Stimulated activated naive CD4-positive, alpha-beta T cell treated with Interleukin-2 at 50 U/mL for 16 hours (primary cell): ENCODE results near the gene SPACA7.
"Not testable (repeated sequence)": the region's sequence is repeated elsewhere in the genome, so short reads cannot be mapped to it uniquely, and the experiment has no call there.

ENCODE experiments used
- DNase-seq: peaks from one replicate; lab custom pipeline; 2025; lab: John Stamatoyannopoulos, UW

The SPACA7 gene

GRCh38 chr13:112424098-112424497, 47.9 kb downstream of the SPACA7 start:
- DNase-seq: no peak

- no peak for DNase-seq
These were observed 52.5 kb downstream of the SPACA7 start for GRCh38 chr13:112428704-112429103.

GRCh38 chr13:112431734-112432133, 55.6 kb downstream of the SPACA7 start:
- no peak for DNase-seq

- not testable (repeated sequence) for DNase-seq
These were observed 56.6 kb downstream of the SPACA7 start for GRCh38 chr13:112432734-112433133.

GRCh38 chr13:112433517-112433916, 57.4 kb downstream of the SPACA7 start:
- DNase-seq: not testable (repeated sequence)

GRCh38 chr13:112434032-112434431, 57.9 kb downstream of the SPACA7 start:
- DNase-seq: no peak

- DNase-seq: no peak
These were observed 58.9 kb downstream of the SPACA7 start for GRCh38 chr13:112434937-112435523.

- no peak for DNase-seq
These were observed 59.8 kb downstream of the SPACA7 start for GRCh38 chr13:112435973-112436372.

GRCh38 chr13:112438094-112438493, 61.9 kb downstream of the SPACA7 start:
- DNase-seq: no peak

- DNase-seq: no peak
These were observed 62.4 kb downstream of the SPACA7 start for GRCh38 chr13:112438515-112438914.

- no peak for DNase-seq
These were observed 65.1 kb downstream of the SPACA7 start for GRCh38 chr13:112441226-112441625.

GRCh38 chr13:112441779-112442310, 65.7 kb downstream of the SPACA7 start:
- no peak for DNase-seq

- DNase-seq: no peak
These were observed 66.4 kb downstream of the SPACA7 start for GRCh38 chr13:112442483-112443090.

- no peak for DNase-seq
These were observed 67.2 kb downstream of the SPACA7 start for GRCh38 chr13:112443191-112443994.

- DNase-seq: no peak
These were observed 67.8 kb downstream of the SPACA7 start for GRCh38 chr13:112443995-112444311.

- no peak for DNase-seq
These were observed 68.6 kb downstream of the SPACA7 start for GRCh38 chr13:112444416-112445399.

- no peak for DNase-seq
These were observed 69.5 kb downstream of the SPACA7 start for GRCh38 chr13:112445411-112446271.

- no peak for DNase-seq
These were observed 70.2 kb downstream of the SPACA7 start for GRCh38 chr13:112446347-112446861.

- DNase-seq: no peak
These were observed 70.7 kb downstream of the SPACA7 start for GRCh38 chr13:112446867-112447266.

GRCh38 chr13:112447306-112447705, 71.2 kb downstream of the SPACA7 start:
- no peak for DNase-seq
